Raji (cell line): ENCODE data around the gene ZNF783.

Source experiments
- POLR2A ChIP-seq: IDR thresholded peaks from 2 replicates; pipeline ENCODE4 v1.6.1; 2011; ENCODE audit warnings: low read depth, low read length, control low read depth; ENCODE audit not compliant: insufficient read depth

Gene ZNF783

GRCh38 chr7:149307775-149308501 lies 45.9 kb downstream of the ZNF783 start:
- no peak for TF ChIP-seq POLR2A

- TF ChIP-seq POLR2A = no peak
Observed at GRCh38 chr7:149310113-149310836, 48.3 kb downstream of the ZNF783 start.

- no peak for TF ChIP-seq POLR2A
Observed at GRCh38 chr7:149310990-149311573, 49.1 kb downstream of the ZNF783 start.

GRCh38 chr7:149313981-149314380 lies 52.0 kb downstream of the ZNF783 start:
- no peak for TF ChIP-seq POLR2A

GRCh38 chr7:149316606-149317005 lies 54.6 kb downstream of the ZNF783 start:
- TF ChIP-seq POLR2A = no peak

- no peak for TF ChIP-seq POLR2A
Observed at GRCh38 chr7:149317496-149317895, 55.5 kb downstream of the ZNF783 start.

GRCh38 chr7:149317986-149318672 lies 56.1 kb downstream of the ZNF783 start:
- no peak for TF ChIP-seq POLR2A

GRCh38 chr7:149319376-149319775 lies 57.4 kb downstream of the ZNF783 start:
- TF ChIP-seq POLR2A = no peak

- TF ChIP-seq POLR2A = no peak
Observed at GRCh38 chr7:149320313-149321124, 58.5 kb downstream of the ZNF783 start.

- no peak for TF ChIP-seq POLR2A
Observed at GRCh38 chr7:149321978-149322541, 60.1 kb downstream of the ZNF783 start.

GRCh38 chr7:149322737-149323136 lies 60.7 kb downstream of the ZNF783 start:
- TF ChIP-seq POLR2A = no peak

- TF ChIP-seq POLR2A = no peak
Observed at GRCh38 chr7:149325248-149325647, 63.3 kb downstream of the ZNF783 start.

GRCh38 chr7:149329265-149329664 lies 67.3 kb downstream of the ZNF783 start:
- TF ChIP-seq POLR2A = no peak

GRCh38 chr7:149329766-149330334 lies 67.9 kb downstream of the ZNF783 start:
- TF ChIP-seq POLR2A = no peak
